K562 (cell line): ENCODE data around the gene SLC35A2. TPM values are rescaled to one million over a fixed set of nuclear protein-coding genes. Genes with fewer than 3 reads are reported as not detected.
A peak's percentile ranks its signal among the peaks of the same experiment; 100 is the strongest.

Source experiments
- ELF1 ChIP-seq: fragments of 200-800 bp; sonication (Bioruptor generic); IDR thresholded peaks from 2 replicates; pipeline ENCODE4 v1.6.1; 2016; ENCODE audit warnings: missing genetic modification characterization, missing compliant biosample characterization
- KAT8 ChIP-seq: fragments of 450-650 bp; IDR thresholded peaks from 2 replicates; pipeline ENCODE4 v1.6.1; 2016; ENCODE audit warnings: low read depth, mild to moderate bottlenecking
- LEF1 ChIP-seq: fragments of 450-650 bp; IDR thresholded peaks from 2 replicates; pipeline ENCODE4 v1.6.1; 2016; ENCODE audit warnings: mild to moderate bottlenecking
- MYNN ChIP-seq, 2 experiments: sonication (generic); formaldehyde crosslinking in 1 of 2; IDR thresholded peaks; 2 replicates each; pipeline versions ENCODE4 v1.5.0 to v1.6.1; 2016 to 2020; ENCODE audit warnings: antibody characterized with exemption in 1 of 2, missing genetic modification reagents in 1 of 2
- NCOR1 ChIP-seq: fragments of 450-650 bp; IDR thresholded peaks from 2 replicates; pipeline ENCODE4 v1.6.1; 2016; ENCODE audit warnings: mild to moderate bottlenecking, moderate library complexity
- NR2C1 ChIP-seq, 2 experiments: fragments of 450-650 bp; IDR thresholded peaks; 2 replicates each; pipeline ENCODE4 v1.6.1; 2017; ENCODE audit warnings: mild to moderate bottlenecking in 2 of 2, antibody characterized with exemption in 1 of 2, inconsistent platforms in 1 of 2, missing compliant biosample characterization in 1 of 2, missing genetic modification characterization in 1 of 2
- NRF1 ChIP-seq, 2 experiments: fragments of 450-650 bp; IDR thresholded peaks in 1 of 2; conservative IDR thresholded peaks in 1 of 2; 2 replicates each; pipeline ENCODE4 v1.6.1; 2014; ENCODE audit warnings: mild to moderate bottlenecking in 2 of 2
- RAD21 ChIP-seq, 2 experiments: fragments of 250-450 bp in 1 of 2; fragments of 450-650 bp in 1 of 2; sonication (Bioruptor Pico) in 1 of 2; formaldehyde crosslinking in 1 of 2; IDR thresholded peaks in 1 of 2; conservative IDR thresholded peaks in 1 of 2; 2 replicates each; pipeline versions ENCODE4 v1.4.0 to v1.8.0; 2020 to 2022; ENCODE audit warnings: mild to moderate bottlenecking in 2 of 2, moderate library complexity in 1 of 2
- RBFOX2 ChIP-seq: fragments of 200-400 bp; formaldehyde crosslinking; IDR thresholded peaks from 2 replicates; pipeline ENCODE4 v1.6.1; 2017; ENCODE audit warnings: low read depth, mild to moderate bottlenecking, low read length, moderate library complexity
- SMARCA4 ChIP-seq: fragments of 450-650 bp; IDR thresholded peaks from 2 replicates; pipeline ENCODE4 v1.6.1; 2016
- SOX6 ChIP-seq: fragments of 450-650 bp; IDR thresholded peaks from 2 replicates; pipeline ENCODE4 v1.6.1; 2014; ENCODE audit warnings: mild to moderate bottlenecking
- TEAD1 ChIP-seq, 2 experiments: fragments of 450-650 bp in 1 of 2; sonication (generic) in 1 of 2; formaldehyde crosslinking; IDR thresholded peaks; 2 replicates each; pipeline versions ENCODE4 v1.4.0 to v1.8.0; 2020 to 2022; ENCODE audit warnings: mild to moderate bottlenecking in 2 of 2, missing genetic modification reagents in 1 of 2
- TFE3 ChIP-seq: fragments of 450-650 bp; formaldehyde crosslinking; IDR thresholded peaks from 2 replicates; pipeline ENCODE4 v1.4.0; 2020; ENCODE audit warnings: mild to moderate bottlenecking, mixed read lengths
- XRCC5 ChIP-seq: fragments of 200-400 bp; formaldehyde crosslinking; IDR thresholded peaks from 2 replicates; pipeline ENCODE4 v1.6.1; 2017; ENCODE audit warnings: low read depth, mild to moderate bottlenecking, low read length
- ZBTB43 ChIP-seq: sonication (generic); formaldehyde crosslinking; IDR thresholded peaks from 2 replicates; pipeline ENCODE4 v1.8.0; 2023; ENCODE audit warnings: mild to moderate bottlenecking, missing genetic modification reagents
- polyA plus RNA-seq, 8 experiments: library from polyadenylated mRNA; depleted of rRNA in 4 of 8; stranded (reverse) in 5 of 8; unstranded in 3 of 8; fragments of >200 nt; fragmentation: Nextera tagmentation in 2 of 8; fragmentation: Illumina TruSeq in 1 of 8; extraction: Ambion mirVana in 2 of 8; extraction: Trizol in 1 of 8; gene quantifications; 2 replicates each; pipeline versions ENCODE4 v1.2.1 to v1.2.3, GENCODE V29; 2011 to 2014; ENCODE audit warnings: inconsistent platforms in 1 of 8, missing spikeins in 1 of 8
- total RNA-seq, 7 experiments: library from RNA; depleted of rRNA in 6 of 7; stranded (reverse); fragments of >200 nt in 6 of 7; fragmentation: Illumina TruSeq in 2 of 7; extraction: Trizol in 2 of 7; gene quantifications; 2 replicates each; pipeline versions ENCODE4 v1.2.1 to v1.2.3, GENCODE V29; 2011 to 2021; ENCODE audit warnings: low replicate concordance in 1 of 7
- TF ChIP-seq, protein P1 (sequence below): fragments of 200-800 bp; sonication (Bioruptor generic); IDR thresholded peaks from 2 replicates; pipeline ENCODE4 v1.6.1; 2017; ENCODE audit warnings: missing genetic modification characterization, missing compliant biosample characterization
- TF ChIP-seq, protein P2 (sequence below): fragments of 200-800 bp; sonication (Bioruptor generic); IDR thresholded peaks from 2 replicates; pipeline ENCODE4 v1.6.1; 2016; ENCODE audit warnings: missing genetic modification characterization, missing compliant biosample characterization

SLC35A2 gene
- total and polyA plus RNA-seq, 9 of the 15 experiments (the other 6 are each of a cell fraction or from before 2014, with no cell fraction given), result 3.3 to 38.9 (median 20.0) TPM

DNA sequence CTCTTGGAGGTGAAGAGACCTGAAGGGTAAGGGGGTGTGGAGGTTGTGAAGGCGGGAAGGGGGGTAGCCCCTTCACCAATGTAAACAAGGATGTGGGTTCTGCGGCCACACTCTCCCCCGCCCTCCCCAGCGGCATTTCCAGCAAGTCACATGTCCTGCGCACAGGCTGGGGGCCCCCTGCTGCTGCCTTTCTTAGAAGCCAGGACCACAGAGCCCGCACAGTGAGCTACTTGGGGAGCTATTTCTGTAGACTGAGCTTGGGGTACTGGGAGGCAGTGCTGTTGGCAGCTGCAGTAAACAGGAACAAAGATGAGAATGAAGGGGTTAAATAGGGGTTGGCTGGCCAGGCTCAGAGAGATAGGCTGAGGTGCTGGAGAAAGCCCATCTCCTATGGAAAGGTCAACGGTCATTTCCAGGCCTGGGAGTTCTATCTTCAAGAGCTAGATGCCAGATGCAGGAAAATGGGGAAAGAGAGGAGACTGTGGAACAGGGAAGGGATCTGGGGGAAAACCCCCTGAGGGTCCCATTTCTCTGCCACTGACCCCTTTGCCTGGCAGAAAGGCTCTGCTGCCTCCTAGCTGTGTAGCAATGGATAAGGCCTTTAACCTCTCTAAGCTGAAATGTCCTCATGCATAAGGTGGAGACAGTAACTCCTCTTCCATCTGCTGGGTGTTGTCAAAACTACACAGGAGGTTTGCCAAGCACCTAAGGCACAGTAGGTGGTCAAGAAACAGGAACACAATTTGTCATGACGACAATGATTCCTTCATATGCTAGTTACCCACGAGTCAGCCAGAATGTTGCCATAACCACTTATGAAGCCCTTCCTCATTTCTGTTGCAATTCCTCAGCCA lies 25.8 kb upstream of the SLC35A2 start (continued):
- TF ChIP-seq, protein P1, sequence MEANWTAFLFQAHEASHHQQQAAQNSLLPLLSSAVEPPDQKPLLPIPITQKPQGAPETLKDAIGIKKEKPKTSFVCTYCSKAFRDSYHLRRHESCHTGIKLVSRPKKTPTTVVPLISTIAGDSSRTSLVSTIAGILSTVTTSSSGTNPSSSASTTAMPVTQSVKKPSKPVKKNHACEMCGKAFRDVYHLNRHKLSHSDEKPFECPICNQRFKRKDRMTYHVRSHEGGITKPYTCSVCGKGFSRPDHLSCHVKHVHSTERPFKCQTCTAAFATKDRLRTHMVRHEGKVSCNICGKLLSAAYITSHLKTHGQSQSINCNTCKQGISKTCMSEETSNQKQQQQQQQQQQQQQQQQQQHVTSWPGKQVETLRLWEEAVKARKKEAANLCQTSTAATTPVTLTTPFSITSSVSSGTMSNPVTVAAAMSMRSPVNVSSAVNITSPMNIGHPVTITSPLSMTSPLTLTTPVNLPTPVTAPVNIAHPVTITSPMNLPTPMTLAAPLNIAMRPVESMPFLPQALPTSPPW (CRISPR knock-in tag), result peak; percentile 98
- 0 out of 2 replicates have a peak, but pooled peaks have one; percentile 63 for TF ChIP-seq LEF1
- 0 out of 2 replicates have a peak, but pooled peaks have one; percentile 46 for TF ChIP-seq MYNN (IDR thresholded peaks at IDR 0.05)
- no peak for TF ChIP-seq MYNN (CRISPR knock-in tag; IDR thresholded peaks at IDR 0.05)
- TF ChIP-seq RAD21 (CRISPR knock-in tag; conservative IDR thresholded peaks at IDR 0.05 in 1 of 2, IDR thresholded peaks at IDR 0.05 in 1 of 2), result peak; percentile 21 to 56; a peak in 3 of 4 replicates
- peak; percentile 78 for TF ChIP-seq SOX6
- TF ChIP-seq RBFOX2, result no peak
- TF ChIP-seq ZBTB43 (CRISPR knock-in tag), result no peak
- peak in 1 of 2 experiments; percentile 11; a peak in 1 of 4 replicates for TF ChIP-seq TEAD1 (CRISPR knock-in tag; IDR thresholded peaks at IDR 0.05)
- TF ChIP-seq ELF1, result peak; percentile 50; the same call in 1 of the 2 replicates
- TF ChIP-seq NR2C1 (IDR thresholded peaks at IDR 0.05), result peak; percentile 60
- peak; percentile 60; the same call in 1 of the 2 replicates for TF ChIP-seq NR2C1 (tag; IDR thresholded peaks at IDR 0.05)
- TF ChIP-seq SMARCA4, result peak; percentile 52
- TF ChIP-seq, protein P2, sequence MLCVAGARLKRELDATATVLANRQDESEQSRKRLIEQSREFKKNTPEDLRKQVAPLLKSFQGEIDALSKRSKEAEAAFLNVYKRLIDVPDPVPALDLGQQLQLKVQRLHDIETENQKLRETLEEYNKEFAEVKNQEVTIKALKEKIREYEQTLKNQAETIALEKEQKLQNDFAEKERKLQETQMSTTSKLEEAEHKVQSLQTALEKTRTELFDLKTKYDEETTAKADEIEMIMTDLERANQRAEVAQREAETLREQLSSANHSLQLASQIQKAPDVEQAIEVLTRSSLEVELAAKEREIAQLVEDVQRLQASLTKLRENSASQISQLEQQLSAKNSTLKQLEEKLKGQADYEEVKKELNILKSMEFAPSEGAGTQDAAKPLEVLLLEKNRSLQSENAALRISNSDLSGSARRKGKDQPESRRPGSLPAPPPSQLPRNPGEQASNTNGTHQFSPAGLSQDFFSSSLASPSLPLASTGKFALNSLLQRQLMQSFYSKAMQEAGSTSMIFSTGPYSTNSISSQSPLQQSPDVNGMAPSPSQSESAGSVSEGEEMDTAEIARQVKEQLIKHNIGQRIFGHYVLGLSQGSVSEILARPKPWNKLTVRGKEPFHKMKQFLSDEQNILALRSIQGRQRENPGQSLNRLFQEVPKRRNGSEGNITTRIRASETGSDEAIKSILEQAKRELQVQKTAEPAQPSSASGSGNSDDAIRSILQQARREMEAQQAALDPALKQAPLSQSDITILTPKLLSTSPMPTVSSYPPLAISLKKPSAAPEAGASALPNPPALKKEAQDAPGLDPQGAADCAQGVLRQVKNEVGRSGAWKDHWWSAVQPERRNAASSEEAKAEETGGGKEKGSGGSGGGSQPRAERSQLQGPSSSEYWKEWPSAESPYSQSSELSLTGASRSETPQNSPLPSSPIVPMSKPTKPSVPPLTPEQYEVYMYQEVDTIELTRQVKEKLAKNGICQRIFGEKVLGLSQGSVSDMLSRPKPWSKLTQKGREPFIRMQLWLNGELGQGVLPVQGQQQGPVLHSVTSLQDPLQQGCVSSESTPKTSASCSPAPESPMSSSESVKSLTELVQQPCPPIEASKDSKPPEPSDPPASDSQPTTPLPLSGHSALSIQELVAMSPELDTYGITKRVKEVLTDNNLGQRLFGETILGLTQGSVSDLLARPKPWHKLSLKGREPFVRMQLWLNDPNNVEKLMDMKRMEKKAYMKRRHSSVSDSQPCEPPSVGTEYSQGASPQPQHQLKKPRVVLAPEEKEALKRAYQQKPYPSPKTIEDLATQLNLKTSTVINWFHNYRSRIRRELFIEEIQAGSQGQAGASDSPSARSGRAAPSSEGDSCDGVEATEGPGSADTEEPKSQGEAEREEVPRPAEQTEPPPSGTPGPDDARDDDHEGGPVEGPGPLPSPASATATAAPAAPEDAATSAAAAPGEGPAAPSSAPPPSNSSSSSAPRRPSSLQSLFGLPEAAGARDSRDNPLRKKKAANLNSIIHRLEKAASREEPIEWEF, result no peak
- TF ChIP-seq NRF1 (conservative IDR thresholded peaks at IDR 0.05 in 1 of 2, IDR thresholded peaks at IDR 0.05 in 1 of 2), result peak; percentile 72 to 76
- TF ChIP-seq NCOR1, result peak; percentile 80
- no peak for TF ChIP-seq XRCC5
- TF ChIP-seq TFE3 (CRISPR knock-in tag), result peak; percentile 24
- TF ChIP-seq KAT8, result no peak
